GM21576 (cell line): ENCODE results near the gene NXPH1.

ENCODE experiments used
- ATAC-seq: cut with Tn5 transposase; IDR thresholded peaks from one replicate; pipeline ENCODE4 v1.9.1; 2021; ENCODE audit warnings: mild to moderate bottlenecking, moderate library complexity; ENCODE audit not compliant: unreplicated experiment

NXPH1 gene

DNA sequence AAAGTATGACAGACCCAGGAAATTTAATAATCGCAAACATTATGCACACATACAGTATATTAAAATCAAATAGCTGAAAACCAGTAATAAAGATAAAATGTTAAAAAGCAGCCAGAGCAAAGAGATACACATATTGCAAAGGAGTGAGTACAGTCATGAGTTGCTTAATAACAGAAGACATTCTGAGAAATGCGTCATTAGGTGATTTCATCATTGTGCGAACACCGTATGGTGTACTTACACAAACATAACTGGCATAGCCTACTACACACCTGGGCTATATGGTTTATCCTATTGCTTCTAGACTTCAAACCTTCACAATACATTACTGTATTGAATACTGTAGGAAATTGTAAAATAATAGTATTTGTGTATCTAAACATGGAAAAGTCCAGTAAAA, 367.6 kb downstream of the NXPH1 start:
- ATAC-seq = no peak
